GM18951 (cell line): ENCODE data around the gene SIM2.

ENCODE experiments used
- POLR2A ChIP-seq: IDR thresholded peaks from 4 replicates; pipeline ENCODE4 v1.6.1; 2011; ENCODE audit warnings: mild to moderate bottlenecking; ENCODE audit not compliant: insufficient read length, insufficient read depth; ENCODE audit errors: extremely low read depth
- in situ Hi-C: fragments of 300-500 bp; cut with MboI; formaldehyde crosslinking; loops from one replicate; pipeline ENCODE4 v1.12.0; 2022; ENCODE audit warnings: low sequenced_read_pairs, mixed read lengths, inconsistent platforms; ENCODE audit not compliant: unreplicated experiment

Gene SIM2

GRCh38 chr21:36738489-36739126 is 39.7 kb downstream of the SIM2 start:
- in situ Hi-C loops = no loop called here
- TF ChIP-seq POLR2A = no peak

- TF ChIP-seq POLR2A = no peak
- in situ Hi-C loops = no loop called here
Observed at GRCh38 chr21:36741506-36741905, 42.6 kb downstream of the SIM2 start.

GRCh38 chr21:36743008-36743407 is 44.1 kb downstream of the SIM2 start:
- in situ Hi-C loops = no loop called here
- no peak for TF ChIP-seq POLR2A

- TF ChIP-seq POLR2A = no peak
- in situ Hi-C loops = no loop called here
Observed at GRCh38 chr21:36743446-36743845, 44.5 kb downstream of the SIM2 start.

GRCh38 chr21:36744190-36744559 is 45.3 kb downstream of the SIM2 start:
- in situ Hi-C loops = no loop called here

GRCh38 chr21:36744560-36745231 is 45.8 kb downstream of the SIM2 start:
- no peak for TF ChIP-seq POLR2A
- in situ Hi-C loops = no loop called here

More at GRCh38 chr21:36744190-36744559, 45.3 kb downstream of the SIM2 start:
- TF ChIP-seq POLR2A = no peak

- TF ChIP-seq POLR2A = no peak
Observed at GRCh38 chr21:36745459-36745858, 46.5 kb downstream of the SIM2 start.

GRCh38 chr21:36747041-36747814 is 48.3 kb downstream of the SIM2 start:
- in situ Hi-C loops = no loop called here
- TF ChIP-seq POLR2A = no peak

More at GRCh38 chr21:36745459-36745858, 46.5 kb downstream of the SIM2 start:
- in situ Hi-C loops = no loop called here

- TF ChIP-seq POLR2A = no peak
- in situ Hi-C loops = no loop called here
Observed at GRCh38 chr21:36747815-36748383, 49.0 kb downstream of the SIM2 start.

GRCh38 chr21:36749935-36750575 is 51.1 kb downstream of the SIM2 start:
- no peak for TF ChIP-seq POLR2A
- in situ Hi-C loops = no loop called here

GRCh38 chr21:36750576-36750959 is 51.7 kb downstream of the SIM2 start:
- no peak for TF ChIP-seq POLR2A
- in situ Hi-C loops = no loop called here

- in situ Hi-C loops = no loop called here
- TF ChIP-seq POLR2A = no peak
Observed at GRCh38 chr21:36751383-36751782, 52.5 kb downstream of the SIM2 start.

GRCh38 chr21:36753556-36753955 is 54.6 kb downstream of the SIM2 start:
- no peak for TF ChIP-seq POLR2A
- in situ Hi-C loops = no loop called here
